Measurements from ENCODE around the gene PCDHGA6.
A peak's percentile ranks its signal among the peaks of the same experiment; 100 is the strongest.
"Not testable (repeated sequence)": the region's sequence is repeated elsewhere in the genome, so short reads cannot be mapped to it uniquely, and the experiment has no call there.

The PCDHGA6 gene

GRCh38 chr5:141360685-141361084 is 13.0 kb upstream of the PCDHGA6 start:
- no peak for DNase-seq (ENCODE audit: low spot score)

GRCh38 chr5:141362719-141363118 is 11.0 kb upstream of the PCDHGA6 start:
- no peak for DNase-seq (ENCODE audit: low spot score)

GRCh38 chr5:141363952-141364660 is 9.6 kb upstream of the PCDHGA6 start, which contains the start of gene PCDHGA5:
TSS of gene PCDHGA5 (plus strand) at chr5:141364162. CDS start at chr5:141364331, 169 bp downstream.
- no peak for DNase-seq (ENCODE audit: low spot score)

GRCh38 chr5:141366016-141366896 is 7.4 kb upstream of the PCDHGA6 start:
- no peak for DNase-seq (ENCODE audit: low spot score)

- DNase-seq (ENCODE audit: low spot score), result no peak
Measured at GRCh38 chr5:141369994-141370848, 3.5 kb upstream of the PCDHGA6 start, which contains the start of gene PCDHGB3. TSS of gene PCDHGB3 (plus strand) at chr5:141370242. CDS start at chr5:141370395, 153 bp downstream.

GRCh38 chr5:141371572-141372475 is 1.9 kb upstream of the PCDHGA6 start:
- no peak for DNase-seq (ENCODE audit: low spot score)

- DNase-seq (ENCODE audit: low spot score), result no peak
Measured at GRCh38 chr5:141374627-141375026, 936 bp downstream of the PCDHGA6 start.

GRCh38 chr5:141375444-141376155 is 1.9 kb downstream of the PCDHGA6 start:
- not testable (repeated sequence) for DNase-seq (ENCODE audit: low spot score)

GRCh38 chr5:141382469-141383294 is 9.0 kb downstream of the PCDHGA6 start, which contains the start of gene PCDHGA7:
TSS of gene PCDHGA7 (plus strand) at chr5:141382742. CDS start at chr5:141382900, 158 bp downstream.
- DNase-seq (ENCODE audit: low spot score), result no peak

- no peak for DNase-seq (ENCODE audit: low spot score)
Measured at GRCh38 chr5:141383345-141383744, 9.7 kb downstream of the PCDHGA6 start.

GRCh38 chr5:141384471-141385267 is 11.0 kb downstream of the PCDHGA6 start:
- DNase-seq (ENCODE audit: low spot score), result no peak

GRCh38 chr5:141387557-141388311 is 14.0 kb downstream of the PCDHGA6 start, which contains the start of gene PCDHGB4:
TSS of gene PCDHGB4 (plus strand) at chr5:141387698. CDS start at chr5:141387885, 187 bp downstream.
- peak; percentile 37 for DNase-seq (ENCODE audit: low spot score)

- DNase-seq (ENCODE audit: low spot score), result no peak
Measured at GRCh38 chr5:141388661-141389060, 15.0 kb downstream of the PCDHGA6 start.

- no peak for DNase-seq (ENCODE audit: low spot score)
Measured at GRCh38 chr5:141389153-141390042, 15.7 kb downstream of the PCDHGA6 start.

- no peak for DNase-seq (ENCODE audit: low spot score)
Measured at GRCh38 chr5:141392429-141393198, 18.9 kb downstream of the PCDHGA6 start, which contains the start of gene PCDHGA8. TSS of gene PCDHGA8 (plus strand) at chr5:141392633. CDS start at chr5:141392814, 181 bp downstream.

Data from iPS-NIHi11 (cell line).